ENCODE data around the gene AP5S1. TPM values are rescaled to one million over a fixed set of nuclear protein-coding genes. Genes with fewer than 3 reads are reported as not detected.

Gene AP5S1
- total RNA-seq, 1 donor from 2014 or later = 13.4 TPM

DNA sequence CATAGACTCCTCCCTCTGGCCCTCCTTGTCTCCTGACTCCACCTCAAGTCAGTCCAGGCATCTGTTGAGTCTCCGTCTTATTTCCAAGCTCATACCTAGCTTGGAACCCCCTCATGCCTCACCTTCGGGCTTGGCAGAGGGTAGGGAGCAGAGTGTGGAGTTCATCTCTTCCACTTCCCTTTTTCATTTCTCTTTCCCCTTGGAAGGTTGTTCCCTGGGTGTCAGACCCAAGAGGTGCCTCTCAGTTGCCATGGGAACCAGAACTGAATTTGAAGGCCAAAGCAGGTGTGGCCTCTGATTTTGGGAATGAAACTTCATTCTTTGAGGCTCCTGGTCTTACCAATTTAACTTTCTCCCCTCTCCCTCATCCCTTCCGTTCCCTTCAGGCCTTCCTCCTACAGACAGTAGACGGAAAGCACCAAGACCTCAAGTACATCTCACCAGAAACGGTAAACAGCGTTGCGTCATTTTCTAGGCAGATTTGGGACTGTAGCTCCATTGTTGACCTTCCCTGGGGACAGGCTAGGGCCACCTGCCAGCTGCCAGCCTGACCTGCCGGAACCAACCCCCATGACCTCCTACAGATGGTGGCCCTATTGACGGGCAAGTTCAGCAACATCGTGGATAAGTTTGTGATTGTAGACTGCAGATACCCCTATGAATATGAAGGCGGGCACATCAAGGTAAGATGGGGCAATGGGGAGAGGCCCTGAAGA, 17.7 kb upstream of the AP5S1 start:
- DNase-seq (no peak), ATAC-seq (ENCODE audit: low read depth) (no peak)
- no peaks in the 10 kb centered on the region for H3K9me3 Mint-ChIP-seq
- H3K27ac Mint-ChIP-seq = peak overlapping the region; percentile 76
- ChIA-PET POLR2A (interaction anchor here (0.5 kb wide), 1 partner anchor 8 kb away, joined by 3 read pairs; no protein-coding TSS in a partner anchor), CTCF (interaction anchor here (1.1 kb wide), 1 partner anchor 282 kb away, joined by 3 read pairs; no protein-coding TSS in a partner anchor)
- H3K4me3 Mint-ChIP-seq = no peak overlapping the region
- intact Hi-C loops (cut with micrococcal nuclease) = no loop called here
- TF ChIP-seq, protein P1, sequence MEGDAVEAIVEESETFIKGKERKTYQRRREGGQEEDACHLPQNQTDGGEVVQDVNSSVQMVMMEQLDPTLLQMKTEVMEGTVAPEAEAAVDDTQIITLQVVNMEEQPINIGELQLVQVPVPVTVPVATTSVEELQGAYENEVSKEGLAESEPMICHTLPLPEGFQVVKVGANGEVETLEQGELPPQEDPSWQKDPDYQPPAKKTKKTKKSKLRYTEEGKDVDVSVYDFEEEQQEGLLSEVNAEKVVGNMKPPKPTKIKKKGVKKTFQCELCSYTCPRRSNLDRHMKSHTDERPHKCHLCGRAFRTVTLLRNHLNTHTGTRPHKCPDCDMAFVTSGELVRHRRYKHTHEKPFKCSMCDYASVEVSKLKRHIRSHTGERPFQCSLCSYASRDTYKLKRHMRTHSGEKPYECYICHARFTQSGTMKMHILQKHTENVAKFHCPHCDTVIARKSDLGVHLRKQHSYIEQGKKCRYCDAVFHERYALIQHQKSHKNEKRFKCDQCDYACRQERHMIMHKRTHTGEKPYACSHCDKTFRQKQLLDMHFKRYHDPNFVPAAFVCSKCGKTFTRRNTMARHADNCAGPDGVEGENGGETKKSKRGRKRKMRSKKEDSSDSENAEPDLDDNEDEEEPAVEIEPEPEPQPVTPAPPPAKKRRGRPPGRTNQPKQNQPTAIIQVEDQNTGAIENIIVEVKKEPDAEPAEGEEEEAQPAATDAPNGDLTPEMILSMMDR (IDR thresholded peaks at IDR 0.05) = no peak
- H3K4me1 Mint-ChIP-seq = peaks cover 60% of the 10 kb centered on the region
- H3K27me3 Mint-ChIP-seq = no peaks in the 10 kb centered on the region
- peaks cover 51% of the 10 kb centered on the region for H3K36me3 Mint-ChIP-seq (ENCODE audit: low read depth)

DNA sequence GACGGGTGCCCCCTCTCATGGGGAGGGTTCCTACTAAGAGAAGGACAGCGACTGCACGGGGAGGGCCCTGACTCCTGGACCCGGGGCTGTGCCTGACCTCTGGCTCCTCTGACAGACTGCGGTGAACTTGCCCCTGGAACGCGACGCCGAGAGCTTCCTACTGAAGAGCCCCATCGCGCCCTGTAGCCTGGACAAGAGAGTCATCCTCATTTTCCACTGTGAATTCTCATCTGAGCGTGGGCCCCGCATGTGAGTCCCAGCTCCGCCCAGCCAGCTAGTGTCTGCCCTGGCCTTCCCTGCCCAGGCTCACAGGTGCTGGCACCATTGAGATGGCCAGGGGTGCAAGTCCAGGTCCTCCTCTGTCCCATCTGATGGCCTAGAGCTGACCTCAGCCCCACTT, 17.1 kb upstream of the AP5S1 start:
- POLR2A ChIA-PET = interaction anchor here (0.6 kb wide), 1 partner anchor 11 kb away, joined by 3 read pairs; no protein-coding TSS in a partner anchor
- intact Hi-C loops (cut with micrococcal nuclease) = no loop called here
- Mint-ChIP-seq H3K36me3 (ENCODE audit: low read depth) (peaks cover 47% of the 10 kb centered on the region), H3K4me3 (no peak overlapping the region), H3K27ac (no peak overlapping the region), H3K4me1 (peaks cover 54% of the 10 kb centered on the region), H3K27me3 (no peaks in the 10 kb centered on the region), H3K9me3 (no peaks in the 10 kb centered on the region)
- ATAC-seq (ENCODE audit: low read depth) = no peak
- TF ChIP-seq, protein P1 (IDR thresholded peaks at IDR 0.05) = no peak
- no peak for DNase-seq
- CTCF ChIA-PET = interaction anchor here (1.1 kb wide), 1 partner anchor 282 kb away, joined by 3 read pairs; no protein-coding TSS in a partner anchor

DNA sequence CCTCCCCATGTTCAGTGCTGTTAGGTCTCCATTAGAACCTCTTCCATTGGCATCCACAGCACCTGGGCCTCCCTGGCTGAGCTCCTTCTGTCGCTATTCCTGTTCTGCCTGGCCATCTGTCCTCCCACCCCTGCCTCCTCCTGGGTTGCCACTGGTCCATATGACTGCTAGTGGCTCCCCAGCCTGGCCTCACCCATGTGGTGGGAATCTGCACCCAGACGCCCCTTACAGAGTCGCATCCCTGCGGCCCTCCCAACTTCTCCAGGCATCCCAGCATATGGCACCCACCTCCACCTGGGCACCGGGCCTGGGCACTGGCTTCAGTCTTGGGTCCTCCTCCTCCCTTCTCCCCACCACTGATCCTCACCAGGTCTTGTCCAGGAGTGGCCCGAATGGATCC, 16.5 kb upstream of the AP5S1 start:
- peaks cover 47% of the 10 kb centered on the region for H3K36me3 Mint-ChIP-seq (ENCODE audit: low read depth)
- H3K27me3 Mint-ChIP-seq = no peaks in the 10 kb centered on the region
- ATAC-seq (ENCODE audit: low read depth) = no peak
- TF ChIP-seq, protein P1 (IDR thresholded peaks at IDR 0.05) = no peak
- no peak for DNase-seq
- CTCF ChIA-PET = interaction anchor here (1.1 kb wide), 1 partner anchor 281 kb away, joined by 3 read pairs; no protein-coding TSS in a partner anchor
- H3K4me3 Mint-ChIP-seq = no peak overlapping the region
- no peaks in the 10 kb centered on the region for H3K9me3 Mint-ChIP-seq
- POLR2A ChIA-PET = interaction anchor here (0.6 kb wide), 1 partner anchor 10 kb away, joined by 3 read pairs; no protein-coding TSS in a partner anchor
- peak overlapping the region; percentile 24 for H3K27ac Mint-ChIP-seq
- intact Hi-C loops (cut with micrococcal nuclease) = no loop called here
- H3K4me1 Mint-ChIP-seq = peaks cover 49% of the 10 kb centered on the region

DNA sequence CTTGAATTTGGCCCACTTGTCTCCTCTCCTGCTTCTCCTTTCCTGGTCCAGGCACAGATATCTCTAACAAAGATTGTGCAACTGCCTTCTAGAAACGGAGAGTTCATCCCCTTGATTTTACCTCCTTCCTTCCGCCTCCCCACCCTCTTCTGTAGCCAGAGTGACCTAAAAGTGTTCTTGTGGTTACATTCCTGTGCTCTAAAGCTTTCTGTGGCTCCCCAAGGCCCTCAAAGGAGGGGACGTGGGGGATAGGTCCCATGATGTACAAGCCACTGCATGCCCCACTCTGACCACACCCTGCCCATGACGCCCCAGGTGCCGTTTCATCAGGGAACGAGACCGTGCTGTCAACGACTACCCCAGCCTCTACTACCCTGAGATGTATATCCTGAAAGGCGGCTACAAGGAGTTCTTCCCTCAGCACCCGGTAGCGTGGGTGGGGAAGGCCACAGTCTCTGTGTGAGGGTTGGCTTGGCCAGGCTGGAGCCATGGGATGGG, 16.0 kb upstream of the AP5S1 start:
- Mint-ChIP-seq H3K27ac (no peak overlapping the region), H3K4me1 (peaks cover 44% of the 10 kb centered on the region), H3K4me3 (no peak overlapping the region), H3K9me3 (no peaks in the 10 kb centered on the region), H3K27me3 (no peaks in the 10 kb centered on the region), H3K36me3 (ENCODE audit: low read depth) (peaks cover 47% of the 10 kb centered on the region)
- CTCF ChIA-PET = no interaction called here
- DNase-seq = no peak
- intact Hi-C loops (cut with micrococcal nuclease) = no loop called here
- POLR2A ChIA-PET = interaction anchor here (1.3 kb wide), 1 partner anchor 16 kb away, joined by 3 read pairs; the partner anchor contains the start of gene AP5S1
- no peak for ATAC-seq (ENCODE audit: low read depth)
- TF ChIP-seq, protein P1 (IDR thresholded peaks at IDR 0.05) = no peak

DNA sequence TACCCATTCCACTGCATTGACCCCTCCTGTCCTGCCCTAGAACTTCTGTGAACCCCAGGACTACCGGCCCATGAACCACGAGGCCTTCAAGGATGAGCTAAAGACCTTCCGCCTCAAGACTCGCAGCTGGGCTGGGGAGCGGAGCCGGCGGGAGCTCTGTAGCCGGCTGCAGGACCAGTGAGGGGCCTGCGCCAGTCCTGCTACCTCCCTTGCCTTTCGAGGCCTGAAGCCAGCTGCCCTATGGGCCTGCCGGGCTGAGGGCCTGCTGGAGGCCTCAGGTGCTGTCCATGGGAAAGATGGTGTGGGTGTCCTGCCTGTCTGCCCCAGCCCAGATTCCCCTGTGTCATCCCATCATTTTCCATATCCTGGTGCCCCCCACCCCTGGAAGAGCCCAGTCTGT, 15.6 kb upstream of the AP5S1 start:
- ATAC-seq (ENCODE audit: low read depth) (no peak), DNase-seq (no peak)
- POLR2A ChIA-PET = interaction anchor here (1.3 kb wide), 1 partner anchor 15 kb away, joined by 3 read pairs; the partner anchor contains the start of gene AP5S1
- no peaks in the 10 kb centered on the region for H3K27me3 Mint-ChIP-seq
- H3K36me3 Mint-ChIP-seq (ENCODE audit: low read depth) = peaks cover 47% of the 10 kb centered on the region
- CTCF ChIA-PET = interaction anchor here (1.0 kb wide), 1 partner anchor 15 kb away, joined by 4 read pairs; no protein-coding TSS in a partner anchor
- no peak overlapping the region for H3K27ac Mint-ChIP-seq
- H3K4me1 Mint-ChIP-seq = peaks cover 39% of the 10 kb centered on the region
- intact Hi-C loops (cut with micrococcal nuclease) = no loop called here
- no peaks in the 10 kb centered on the region for H3K9me3 Mint-ChIP-seq
- TF ChIP-seq, protein P1 (IDR thresholded peaks at IDR 0.05) = no peak
- no peak overlapping the region for H3K4me3 Mint-ChIP-seq
